Ovary (tissue), 9 donors: ENCODE measurements around the gene NCAM1. TPM values are rescaled to one million over a fixed set of nuclear protein-coding genes. Genes with fewer than 3 reads are reported as not detected.

Experiments
- DNase-seq, 5 donors: peaks; one replicate each; pipeline ENCODE4 v3.0.0-alpha.2; 2019 to 2020
- H3K27ac ChIP-seq, 2 donors: fragments of 200-600 bp; one replicate each; pipeline versions ENCODE4 v1.5.1 to v1.8.0; 2019 to 2022
- H3K27me3 ChIP-seq: fragments of 200-600 bp; one replicate; pipeline ENCODE4 v1.8.0; 2022
- H3K36me3 ChIP-seq: fragments of 200-600 bp; sonication (generic); one replicate; pipeline ENCODE4 v1.5.1; 2019
- H3K4me1 ChIP-seq: one replicate; pipeline ENCODE4 v1.8.1; 2013; ENCODE audit warnings: mild to moderate bottlenecking, moderate library complexity; ENCODE audit not compliant: insufficient read depth
- H3K4me3 ChIP-seq: fragments of 200-600 bp; sonication (generic); one replicate; pipeline ENCODE4 v1.5.1; 2017
- H3K9me3 ChIP-seq, 2 donors: fragments of 200-600 bp in 1 of 2; sonication (generic) in 1 of 2; one replicate each; pipeline versions ENCODE4 v1.5.1 to v1.8.1; 2013 to 2019; ENCODE audit warnings: mild to moderate bottlenecking in 1 of 2, moderate library complexity in 1 of 2
- CTCF ChIP-seq, 3 donors: fragments of 450-650 bp in 2 of 3; fragments of 200-600 bp in 1 of 3; IDR thresholded peaks; one replicate each; pipeline versions ENCODE4 v1.5.1 to v1.8.0; 2016 to 2022; ENCODE audit warnings: antibody characterized with exemption in 3 of 3, mild to moderate bottlenecking in 1 of 3
- EP300 ChIP-seq: sonication (generic); formaldehyde crosslinking; IDR thresholded peaks from one replicate; pipeline ENCODE4 v1.6.1; 2017; ENCODE audit warnings: antibody characterized with exemption
- POLR2A ChIP-seq: fragments of 450-650 bp; IDR thresholded peaks from one replicate; pipeline ENCODE4 v1.6.1; 2017; ENCODE audit warnings: antibody characterized with exemption, mild to moderate bottlenecking, moderate library complexity
- WGBS, 3 donors: extraction: QIAGEN DNeasy Blood & Tissue Kit in 1 of 3; methylation state at CpG; one replicate each; pipeline versions ENCODE4 v1.1.5 to v1.1.7; 2013 to 2017; 5-methylcytosine and 5-hydroxymethylcytosine counted together
- intact Hi-C, 4 donors: fragments of 100-400 bp; cut with DNase I; formaldehyde crosslinking; loops; one replicate each; pipeline versions ENCODE4 v1.11.0 to v1.15.1; 2022 to 2023
- polyA plus RNA-seq, 2 donors: library from polyadenylated mRNA; stranded (reverse); fragments of 200-250 nt in 1 of 2; fragments of 350-450 nt in 1 of 2; fragmentation: Illumina TruSeq in 1 of 2; extraction: RNeasy Lipid Tissue Mini Kit (QIAGEN cat#74804) in 1 of 2; gene quantifications; one replicate each; pipeline ENCODE4 v1.2.3, GENCODE V29; 2013 to 2014
- total RNA-seq, 7 donors: library from RNA; depleted of rRNA in 2 of 7; stranded (reverse); fragments of >200 nt in 2 of 7; fragmentation: NEBNext Ultra II Directional in 3 of 7; extraction: Animal tissue kit (Norgen Biotek cat#: 25700) in 3 of 7; gene quantifications; one replicate each; pipeline versions ENCODE4 v1.1.0 to v1.2.4, GENCODE V29; 2016 to 2023
- donor health status: DM: no; HTN: no; CAD: no; lungs with moderate emphysema.
- donor health status: DM: no; HTN: no; CAD: no.
- donor health status: Bipolar disorder and iron deficiency.
- donor health status: DM: yes; HTN: yes; CAD: no.
- donor health status: DM: no; HTN: no; CAD: no.
- donor health status: DM: yes; HTN: yes; CAD: no.

NCAM1 gene
- total and polyA plus RNA-seq, 9 donors = 23.0 to 194 (median 106) TPM

GRCh38 chr11:113118104-113118503 is 156.9 kb downstream of the NCAM1 start:
- Histone ChIP-seq H3K27ac (no peak overlapping the region), H3K27me3 (no peaks in the 10 kb centered on the region), H3K36me3 (no peaks in the 10 kb centered on the region), H3K4me1 (peaks cover 7% of the 10 kb centered on the region), H3K9me3 (no peaks in the 10 kb centered on the region), H3K4me3 (no peak overlapping the region)
- 87 to 91% (median 88%) methylated on average over 1 of the region's 1 CpG for WGBS, 3 donors
- intact Hi-C loops = loop anchor here in 1 of 4 donors (10.0 kb wide), 1 partner anchor 153 kb away; the partner anchor contains the start of gene NCAM1
- no peak for TF ChIP-seq CTCF (IDR thresholded peaks at IDR 0.05)
- no peak for TF ChIP-seq EP300
- no peak for TF ChIP-seq POLR2A
- no peak for DNase-seq

GRCh38 chr11:113119074-113119473 is 157.9 kb downstream of the NCAM1 start:
- DNase-seq = peak in 1 of 5 donors; percentile 28
- no peaks in the 10 kb centered on the region for H3K9me3 ChIP-seq
- H3K27ac ChIP-seq = no peak overlapping the region
- 50 to 78% (median 68%) methylated on average over 3 of the region's 3 CpGs for WGBS, 3 donors
- no peak for TF ChIP-seq CTCF (IDR thresholded peaks at IDR 0.05)
- TF ChIP-seq EP300 = no peak
- TF ChIP-seq POLR2A = no peak
- H3K36me3 ChIP-seq = no peaks in the 10 kb centered on the region
- intact Hi-C loops = loop anchor here in 1 of 4 donors (10.0 kb wide), 1 partner anchor 154 kb away; the partner anchor contains the start of gene NCAM1
- peaks cover 5% of the 10 kb centered on the region for H3K4me1 ChIP-seq
- H3K4me3 ChIP-seq = no peak overlapping the region
- no peaks in the 10 kb centered on the region for H3K27me3 ChIP-seq

GRCh38 chr11:113119966-113120736 is 158.9 kb downstream of the NCAM1 start:
- no peak for DNase-seq
- H3K36me3 ChIP-seq = no peaks in the 10 kb centered on the region
- peaks cover 3% of the 10 kb centered on the region for H3K4me1 ChIP-seq
- no peaks in the 10 kb centered on the region for H3K9me3 ChIP-seq
- no peak overlapping the region for H3K4me3 ChIP-seq
- WGBS, 3 donors = 89 to 92% (median 91%) methylated on average over 4 of the region's 4 CpGs
- H3K27me3 ChIP-seq = no peaks in the 10 kb centered on the region
- no peak overlapping the region for H3K27ac ChIP-seq
- intact Hi-C loops = loop anchor here in 1 of 4 donors (10.0 kb wide), 2 partner anchors 155 to 535 kb away; partner anchors contain the start of gene NCAM1
- TF ChIP-seq CTCF (IDR thresholded peaks at IDR 0.05) (no peak), EP300 (no peak), POLR2A (no peak)

- no peak for TF ChIP-seq CTCF (IDR thresholded peaks at IDR 0.05)
- no peak for TF ChIP-seq POLR2A
- no peak for TF ChIP-seq EP300
- intact Hi-C loops = loop anchor here in 1 of 4 donors (10.0 kb wide), 1 partner anchor 537 kb away; no protein-coding TSS in a partner anchor
Measured at GRCh38 chr11:113121746-113122145, 160.5 kb downstream of the NCAM1 start.

More at GRCh38 chr11:113121746-113122145, 160.5 kb downstream of the NCAM1 start:
- Histone ChIP-seq H3K4me1 (peaks cover 3% of the 10 kb centered on the region), H3K27ac (no peak overlapping the region), H3K36me3 (no peaks in the 10 kb centered on the region), H3K9me3 (no peaks in the 10 kb centered on the region), H3K27me3 (no peaks in the 10 kb centered on the region), H3K4me3 (no peak overlapping the region)
- 59 to 85% (median 77%) methylated on average over 1 of the region's 1 CpG for WGBS, 3 donors
- no peak for DNase-seq
